ENCODE measurements around the gene PLOD2. TPM values are rescaled to one million over a fixed set of nuclear protein-coding genes. Genes with fewer than 3 reads are reported as not detected.

The PLOD2 gene
- total and polyA plus RNA-seq, 9 of the 15 experiments (the other 6 are each of a cell fraction or from before 2014, with no cell fraction given), result 0.18 to 1.5 (median 0.58) TPM

GRCh38 chr3:146187334-146187950, 26.5 kb upstream of the PLOD2 start:
- H3K4me2 ChIP-seq (ENCODE audit: insufficient read depth, low read length), result no peak overlapping the region
- H3K9ac ChIP-seq (ENCODE audit: insufficient read depth in 1 of 2, low read depth in 2 of 2, low read length in 2 of 2), result no peak overlapping the region

More at GRCh38 chr3:146187334-146187950, 26.5 kb upstream of the PLOD2 start:
- Histone ChIP-seq H3K9me1 (ENCODE audit: control insufficient read depth, insufficient read depth, low read length) (no peaks in the 10 kb centered on the region), H3K79me2 (ENCODE audit: control insufficient read depth, insufficient read depth, low read length) (no peaks in the 10 kb centered on the region), H3K27ac (ENCODE audit: extremely low read depth, low read depth, low read length) (no peak overlapping the region), H3K36me3 (ENCODE audit: control insufficient read depth, insufficient read depth, low read length) (no peaks in the 10 kb centered on the region), H3K9me3 (replicated peaks; ENCODE audit: control insufficient read depth, insufficient read depth, low read depth, low read length) (no peaks in the 10 kb centered on the region), H3K27me3 (ENCODE audit: control insufficient read depth in 2 of 2, insufficient read depth in 2 of 2, low read length in 2 of 2) (no peaks in the 10 kb centered on the region), H3K4me3 (no peak overlapping the region), H4K20me1 (replicated peaks; ENCODE audit: control insufficient read depth, insufficient read depth, low read length) (no peaks in the 10 kb centered on the region), H3K4me1 (replicated peaks in 1 of 2; ENCODE audit: control insufficient read depth in 2 of 2, insufficient read depth in 2 of 2, low read length in 2 of 2) (no peaks in the 10 kb centered on the region), H2AFZ (ENCODE audit: low read depth, low read length) (no peak overlapping the region)
- in situ Hi-C loops (cut with MboI) (no loop called here), intact Hi-C loops (cut with micrococcal nuclease) (loop anchor here (5.0 kb wide), 1 partner anchor 120 kb away; no protein-coding TSS in a partner anchor)
- WGBS (ENCODE audit: insufficient coverage, low coverage, missing lambda C conversion rate), result 3% methylated on average over 2 of the region's 2 CpGs
- ChIA-PET CTCF (ENCODE audit: low intra/inter-chr PET ratio) (no interaction called here), POLR2A (no interaction called here)
- DNase-seq (ENCODE audit: extremely low read depth in 1 of 4, low spot score in 3 of 4) (peak in 1 of 4 experiments; percentile 8), FAIRE-seq (no peak), ATAC-seq (no peak)
- BruUV-seq (replicated peaks), result no TSS peak
- peak; percentile 3; the same call in 1 of the 2 replicates for TF ChIP-seq REST (IDR thresholded peaks at IDR 0.05; ENCODE audit: borderline replicate concordance)
- no peak for TF ChIP-seq REST (CRISPR knock-in tag; IDR thresholded peaks at IDR 0.05; ENCODE audit: low read depth)
- peak; percentile 23 to 46 (median 40); a peak in 4 of 6 replicates for TF ChIP-seq CTCF (IDR thresholded peaks at IDR 0.05 in 2 of 3, conservative IDR thresholded peaks at IDR 0.05 in 1 of 3; ENCODE audit: insufficient read depth in 2 of 3, low read depth in 1 of 3, low read length in 3 of 3)
- TF ChIP-seq MXI1 (IDR thresholded peaks at IDR 0.05; ENCODE audit: low read depth, low read length), result no peak
- peak; percentile 39 to 53; a peak in 3 of 4 replicates for TF ChIP-seq RAD21 (CRISPR knock-in tag; conservative IDR thresholded peaks at IDR 0.05 in 1 of 2, IDR thresholded peaks at IDR 0.05 in 1 of 2)
